HG02938 (cell line): ENCODE results near the gene NCOA7.
A peak's percentile ranks its signal among the peaks of the same experiment; 100 is the strongest.
"Not testable (repeated sequence)": the region's sequence is repeated elsewhere in the genome, so short reads cannot be mapped to it uniquely, and the experiment has no call there.

Experiments
- ATAC-seq: cut with Tn5 transposase; IDR thresholded peaks from one replicate; pipeline ENCODE4 v1.9.1; 2021; ENCODE audit warnings: mild to moderate bottlenecking, moderate library complexity; ENCODE audit not compliant: unreplicated experiment

NCOA7 gene

DNA sequence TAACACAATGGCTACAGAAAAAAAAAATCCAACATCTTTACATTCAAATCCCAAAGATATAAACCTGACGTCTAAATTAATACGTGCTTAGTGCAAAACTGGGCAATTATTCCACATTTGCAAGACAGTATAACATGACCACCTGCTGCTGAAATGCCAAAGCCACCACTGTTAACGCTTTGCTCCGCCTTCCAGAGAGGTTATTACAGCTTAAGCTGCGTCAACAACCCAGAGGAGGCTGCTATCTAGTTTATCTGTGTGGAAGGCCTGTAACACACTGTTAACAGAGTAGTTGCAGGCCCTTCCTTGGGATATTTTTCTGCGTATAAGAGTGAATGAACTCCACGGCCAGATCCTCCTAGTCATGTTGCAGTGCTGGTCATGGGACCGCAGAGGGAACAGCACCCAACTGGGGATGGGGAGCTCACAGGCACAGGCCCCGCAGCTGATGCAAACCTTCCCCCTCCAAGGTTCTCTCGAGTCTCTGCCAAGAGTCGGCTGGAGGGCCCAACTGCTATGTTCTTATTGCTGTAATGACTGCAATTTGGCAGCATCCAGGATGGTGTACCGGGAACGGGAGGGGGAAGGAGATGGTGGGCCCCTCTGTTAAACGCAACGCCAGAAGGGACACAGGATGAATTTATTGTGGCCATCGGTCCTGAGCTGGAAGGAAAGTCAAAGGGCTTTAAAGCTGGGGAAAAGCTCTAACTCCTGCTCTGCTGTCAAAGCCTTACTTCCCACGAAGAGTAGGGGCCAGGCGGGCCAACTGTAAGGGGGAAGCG, 993 bp upstream of the NCOA7 start:
- peak; percentile 35 for ATAC-seq

DNA sequence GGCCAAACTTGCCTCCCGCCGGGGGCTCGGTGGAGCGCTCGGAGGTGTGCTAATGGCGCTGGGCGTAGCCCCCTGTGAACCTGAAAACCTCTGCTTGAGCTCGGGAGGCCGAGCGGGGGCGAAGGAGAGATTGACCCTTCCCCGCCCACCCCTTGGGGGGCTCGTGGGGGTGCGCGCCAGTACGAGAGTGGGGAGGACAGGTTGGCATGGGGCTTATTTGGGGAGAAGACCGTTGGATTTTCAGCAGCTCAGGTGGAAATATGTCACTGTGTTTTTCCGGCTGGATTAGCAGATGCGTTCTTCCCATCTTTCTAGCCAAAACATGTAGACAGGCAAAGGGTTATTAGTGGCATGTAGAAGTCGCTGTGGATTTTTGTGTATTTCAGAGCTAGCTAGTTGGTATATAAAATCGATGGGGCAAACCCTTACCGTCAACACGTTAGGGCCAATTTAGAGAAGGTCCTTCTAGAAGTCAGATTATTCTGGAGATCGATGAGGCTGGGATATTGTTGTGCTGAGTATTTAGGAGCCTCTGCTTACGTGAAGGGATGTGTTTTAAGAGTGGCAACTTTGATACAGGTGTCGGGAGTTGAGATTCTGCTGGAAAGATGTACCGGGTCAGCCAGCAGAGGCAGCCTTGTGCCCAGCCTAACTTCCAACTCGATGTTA, 525 bp downstream of the NCOA7 start:
- ATAC-seq: peak; percentile 43

DNA sequence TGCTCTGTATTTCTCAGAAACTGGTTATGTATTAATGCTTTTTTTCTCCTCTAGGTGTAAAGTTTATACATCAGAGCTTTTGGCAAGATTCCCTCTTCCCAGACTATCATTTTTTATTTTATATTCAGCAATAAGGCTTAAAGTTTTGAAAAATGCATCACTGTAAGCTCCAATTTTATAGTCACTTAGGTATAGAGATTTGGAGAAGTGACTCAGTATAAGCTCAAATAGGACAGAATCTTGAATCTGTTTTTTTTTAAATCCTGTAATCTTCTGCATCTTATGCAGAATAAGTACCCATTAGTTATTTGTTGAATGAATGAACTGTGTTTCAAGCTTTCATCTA, 1.0 kb downstream of the NCOA7 start:
- no peak for ATAC-seq

DNA sequence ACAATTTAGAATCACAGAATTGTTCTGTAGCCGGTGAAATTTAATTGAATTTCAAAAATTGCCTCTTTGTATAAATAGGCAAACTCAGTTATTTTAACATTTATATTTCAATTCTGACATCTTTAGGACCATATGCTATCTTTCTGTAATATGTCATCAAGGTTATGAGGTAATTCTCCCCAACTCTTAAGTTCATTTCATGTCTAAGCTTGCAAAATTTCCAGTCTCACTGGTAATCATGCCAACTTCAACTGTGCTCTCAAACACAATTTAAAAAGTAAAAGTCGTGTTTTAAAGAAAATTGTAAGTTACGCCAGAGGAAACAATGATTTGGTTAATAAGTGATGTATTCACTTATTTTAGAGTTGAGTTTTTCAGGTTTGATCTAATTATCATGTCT, 1.4 kb downstream of the NCOA7 start:
- ATAC-seq: no peak

DNA sequence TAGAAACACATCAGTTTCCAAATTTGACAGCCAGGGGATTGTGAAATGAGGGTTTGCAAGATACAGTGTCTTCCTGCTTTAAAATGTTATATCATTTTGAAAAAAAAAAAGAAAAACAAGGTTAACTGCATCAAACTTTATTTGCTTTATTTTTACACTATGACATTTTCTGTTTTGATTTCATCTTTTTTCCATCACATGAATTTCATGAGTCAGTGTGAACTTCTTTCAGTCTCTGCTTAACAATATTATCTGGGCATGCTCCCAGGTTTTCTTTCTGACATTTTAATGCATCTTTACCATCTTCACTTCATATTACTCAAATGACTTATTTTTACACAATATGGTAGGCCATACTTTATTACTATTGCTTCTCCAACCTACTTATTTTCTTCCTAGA, 1.9 kb downstream of the NCOA7 start:
- ATAC-seq: no peak

DNA sequence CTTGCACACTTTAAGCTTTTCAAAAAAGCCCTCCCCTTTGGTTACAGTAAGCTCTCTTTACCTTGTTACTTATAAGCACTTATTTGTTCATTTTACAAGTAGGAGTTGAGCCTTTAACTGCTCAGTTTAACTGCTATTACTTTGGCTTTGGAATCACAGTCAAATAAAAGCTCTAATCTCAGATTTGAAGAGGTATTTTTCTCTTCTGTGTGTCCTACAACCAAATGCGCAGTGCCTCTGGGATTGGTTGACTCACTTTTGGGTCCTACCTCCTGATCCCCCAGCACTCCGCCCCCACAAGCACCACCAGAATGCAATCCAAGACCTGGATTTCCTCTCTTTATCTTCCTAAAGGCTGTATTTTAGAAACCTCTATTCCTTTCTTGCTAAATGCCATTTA, 2.5 kb downstream of the NCOA7 start:
- ATAC-seq: no peak

DNA sequence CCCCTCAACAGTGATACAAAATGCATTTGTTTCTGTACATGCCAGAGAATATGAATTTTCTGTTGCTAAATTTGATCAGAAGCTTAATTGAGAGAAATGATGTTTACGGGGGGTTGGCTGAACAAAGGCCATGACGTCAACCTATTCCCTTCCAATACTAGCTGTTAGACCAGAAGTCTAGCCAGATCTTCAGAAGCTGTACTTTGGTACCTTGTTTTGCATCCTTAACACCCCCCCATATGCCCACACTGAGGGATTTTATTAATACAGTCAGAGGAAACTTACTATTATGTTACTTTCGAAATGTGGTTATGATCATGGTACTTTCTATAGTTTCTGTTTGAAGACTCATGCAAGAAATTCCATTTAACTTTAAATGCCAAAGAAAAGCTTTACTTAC, 3.1 kb downstream of the NCOA7 start:
- no peak for ATAC-seq

DNA sequence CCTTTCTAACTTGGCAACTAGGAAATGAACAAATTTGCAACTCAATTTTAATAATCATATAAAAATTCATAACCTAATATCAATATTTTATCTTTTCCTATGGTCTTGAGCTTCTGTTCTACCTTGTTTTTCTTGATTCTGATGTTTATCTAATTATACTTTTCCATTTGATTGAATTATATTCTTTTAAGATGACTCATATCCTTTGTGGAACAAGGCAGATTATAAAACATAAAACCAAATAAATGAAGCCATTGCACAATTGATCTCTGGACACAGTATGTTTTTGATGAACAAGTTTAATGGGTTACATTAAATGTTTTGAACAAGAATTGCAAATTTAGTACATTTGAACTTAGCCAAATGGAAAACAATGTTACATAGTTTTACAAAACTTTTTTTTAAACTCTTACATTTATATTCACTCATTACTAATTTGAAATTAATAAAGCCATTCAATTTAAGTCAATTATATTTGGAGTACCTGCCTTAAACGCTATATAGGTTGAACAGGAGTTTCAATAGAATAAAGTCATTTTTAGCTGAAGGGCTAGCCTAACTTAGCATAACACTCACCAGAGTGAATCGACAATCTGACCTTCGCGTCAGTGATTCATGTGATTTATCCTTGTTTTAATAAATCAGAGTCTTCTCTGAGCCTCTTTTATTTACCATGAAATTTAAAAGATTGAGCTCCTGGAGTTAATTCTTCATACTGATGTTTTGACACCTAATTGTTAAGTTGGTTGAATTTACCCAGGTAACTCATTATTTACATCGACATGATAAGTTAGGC, 3.8 kb downstream of the NCOA7 start:
- no peak for ATAC-seq

DNA sequence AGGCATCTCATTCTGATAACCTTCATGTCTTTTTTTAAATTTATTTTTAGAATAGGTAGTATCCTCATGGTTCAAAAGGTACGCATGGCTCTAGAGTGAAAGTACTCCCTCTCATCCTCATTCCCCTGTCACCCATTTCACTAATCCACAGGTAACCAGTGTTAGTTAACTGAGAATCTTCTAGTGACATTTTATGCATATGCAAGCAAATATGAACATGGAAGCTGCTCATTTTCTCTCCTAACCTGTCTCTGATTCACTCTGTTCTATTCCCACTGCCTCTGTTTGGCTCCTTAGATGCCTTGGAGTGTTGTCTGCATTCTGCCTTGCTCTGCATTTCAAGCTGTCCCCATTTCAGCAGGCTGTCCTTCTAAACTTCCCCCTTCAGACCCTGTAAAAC, 4.5 kb downstream of the NCOA7 start:
- no peak for ATAC-seq

DNA sequence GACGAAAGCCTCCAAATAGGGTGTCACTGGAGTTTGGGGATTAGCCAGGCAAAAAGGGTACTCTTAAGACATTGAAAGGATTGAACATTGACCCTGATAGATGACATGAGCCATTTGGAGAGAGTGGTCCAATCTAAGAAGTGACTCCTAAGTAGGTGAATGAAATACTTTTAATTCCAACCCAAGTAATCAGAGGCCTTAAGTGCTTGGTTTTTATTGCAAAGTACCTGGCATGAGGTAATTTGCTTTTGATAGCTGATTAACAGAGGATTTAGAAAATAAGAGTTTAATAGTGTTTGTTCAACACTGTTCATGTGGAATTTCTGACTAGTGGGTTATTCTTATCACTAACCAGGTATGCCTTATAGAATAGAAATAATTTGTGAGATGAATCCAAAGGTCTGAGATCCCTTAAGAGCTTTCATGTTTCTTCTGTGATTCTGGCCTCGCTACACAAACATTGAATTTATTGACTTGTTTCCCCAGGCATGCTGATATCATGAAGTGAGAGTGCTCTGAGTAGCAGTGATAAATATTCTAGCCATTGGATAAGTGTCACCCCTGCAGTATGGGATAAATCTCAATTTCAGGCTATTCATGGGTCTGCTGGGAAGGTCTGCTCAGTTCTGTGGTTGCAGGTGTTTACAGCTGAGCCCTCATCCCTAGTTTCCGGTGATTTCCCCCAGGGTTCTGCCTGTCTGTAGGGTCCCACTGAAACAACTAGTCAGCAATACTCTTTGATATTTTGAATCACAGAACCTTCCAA, 6.5 kb downstream of the NCOA7 start:
- ATAC-seq: no peak

DNA sequence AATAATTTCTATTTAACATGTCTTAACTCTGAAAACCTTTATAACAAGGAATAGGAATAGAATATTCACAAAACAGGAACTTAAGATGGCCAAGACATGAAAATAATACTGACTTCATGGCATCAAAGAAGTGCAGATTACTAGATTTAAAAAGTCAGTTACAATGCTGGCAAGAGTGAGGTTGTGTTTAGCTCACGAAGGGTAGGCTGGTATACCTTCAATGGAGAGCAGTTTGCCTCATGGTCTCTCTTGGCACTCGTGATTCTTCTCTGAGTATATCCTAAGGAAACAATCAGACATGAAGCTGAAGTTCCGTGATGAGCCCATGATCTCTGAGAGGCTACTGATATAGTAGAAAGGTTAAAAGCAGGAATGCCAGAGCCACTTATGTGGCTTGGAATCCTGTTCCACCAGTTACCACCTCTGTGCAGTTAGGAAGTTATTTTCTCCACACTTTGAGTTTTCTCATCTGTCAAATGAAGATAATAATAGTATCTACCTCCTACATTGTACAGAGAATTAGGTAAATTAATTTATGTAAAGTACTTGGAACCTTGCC, 7.2 kb downstream of the NCOA7 start:
- ATAC-seq: no peak

DNA sequence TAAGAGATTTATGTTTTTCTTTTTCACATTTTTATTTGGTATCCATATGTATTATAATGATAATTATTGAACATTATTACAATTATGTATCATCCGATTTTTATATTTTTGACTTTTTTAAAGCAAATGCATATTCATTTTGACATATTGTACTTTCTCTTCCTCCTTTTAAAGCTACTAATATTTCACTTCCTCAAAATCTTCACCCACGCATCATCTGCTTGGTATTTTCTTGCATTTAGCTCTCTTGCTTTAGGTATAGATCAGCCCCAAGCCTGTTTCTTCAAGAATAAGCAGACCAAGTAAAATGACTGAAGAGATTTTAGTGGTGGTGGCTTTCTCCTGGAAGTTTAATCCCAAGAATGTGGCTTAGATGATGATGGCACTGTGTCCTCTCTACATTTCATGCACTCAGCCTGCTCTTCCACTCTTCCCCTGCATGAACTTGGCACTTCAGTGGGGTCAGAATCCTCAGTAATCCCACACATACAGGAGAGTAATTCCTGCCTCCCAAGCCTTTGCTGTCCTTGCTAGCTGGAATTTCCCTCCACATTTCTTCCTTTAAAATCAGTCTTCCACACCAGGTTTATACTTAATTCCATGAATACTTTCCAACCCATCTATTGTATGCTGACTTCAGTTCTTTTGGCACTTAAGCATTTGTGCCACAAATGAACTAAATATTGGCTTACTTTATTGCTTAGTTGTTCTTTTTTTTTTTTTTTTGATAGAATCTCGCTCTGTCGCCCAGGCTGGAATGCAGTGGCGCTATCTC, 8.2 kb downstream of the NCOA7 start:
- ATAC-seq: peak; percentile 93

DNA sequence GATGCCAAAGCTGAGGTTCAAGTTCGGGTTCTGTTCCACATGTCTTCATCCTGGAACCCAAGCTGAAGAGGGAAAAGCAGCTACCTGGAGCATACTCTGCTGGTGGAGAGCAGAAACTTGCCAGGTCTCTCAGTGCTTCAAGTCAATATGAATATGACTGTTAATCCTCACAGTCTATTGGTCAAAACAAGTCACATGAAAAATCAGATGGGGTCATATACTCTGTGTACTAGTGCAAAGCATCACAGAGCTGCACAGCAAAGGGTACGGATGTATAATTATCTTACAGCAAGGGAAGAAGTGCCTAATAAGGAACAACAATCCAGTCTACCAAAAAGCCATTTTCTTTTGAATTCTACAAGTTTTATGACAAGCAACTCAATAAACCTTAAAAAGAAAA, 11.6 kb downstream of the NCOA7 start:
- peak; percentile 26 for ATAC-seq

DNA sequence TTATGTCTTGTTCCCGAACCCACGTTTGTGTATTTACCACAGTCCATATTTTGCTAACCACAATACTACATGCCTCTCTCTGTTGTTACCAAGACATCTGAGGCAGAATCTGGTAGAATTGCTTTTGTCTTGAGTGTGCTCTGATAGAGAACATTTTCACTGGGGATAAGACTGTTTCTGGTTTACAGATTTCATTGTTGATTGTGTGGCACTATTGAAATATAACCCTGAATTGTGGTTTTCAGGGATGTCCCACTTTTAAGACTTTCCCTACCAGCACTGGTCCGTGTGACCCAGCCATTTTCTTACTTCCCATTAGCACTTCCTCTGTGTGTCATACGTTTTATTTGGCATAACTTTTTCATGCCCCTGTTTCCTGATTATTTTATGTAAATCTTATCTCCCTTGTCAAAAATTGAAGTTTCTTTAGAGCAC, 12.2 kb downstream of the NCOA7 start:
- no peak for ATAC-seq

DNA sequence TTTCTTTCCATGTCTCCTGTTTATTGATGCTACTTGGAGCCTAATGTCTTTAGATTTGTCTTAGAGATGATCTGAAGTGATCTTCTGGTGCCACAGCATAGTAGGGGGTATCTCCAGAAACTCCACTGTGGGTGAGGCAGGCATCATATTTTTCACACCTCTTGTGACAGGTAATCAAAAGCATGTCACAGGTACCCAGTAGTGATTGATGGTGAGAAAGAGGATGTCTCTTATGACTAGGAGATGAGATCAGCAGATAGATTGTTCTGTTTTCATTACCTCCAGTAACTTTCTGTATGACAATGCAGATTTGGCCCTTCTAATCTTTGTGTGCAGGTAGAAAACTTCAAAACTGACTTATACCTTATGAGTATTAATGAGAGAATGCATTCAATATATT, 13.5 kb downstream of the NCOA7 start:
- ATAC-seq: peak; percentile 61

DNA sequence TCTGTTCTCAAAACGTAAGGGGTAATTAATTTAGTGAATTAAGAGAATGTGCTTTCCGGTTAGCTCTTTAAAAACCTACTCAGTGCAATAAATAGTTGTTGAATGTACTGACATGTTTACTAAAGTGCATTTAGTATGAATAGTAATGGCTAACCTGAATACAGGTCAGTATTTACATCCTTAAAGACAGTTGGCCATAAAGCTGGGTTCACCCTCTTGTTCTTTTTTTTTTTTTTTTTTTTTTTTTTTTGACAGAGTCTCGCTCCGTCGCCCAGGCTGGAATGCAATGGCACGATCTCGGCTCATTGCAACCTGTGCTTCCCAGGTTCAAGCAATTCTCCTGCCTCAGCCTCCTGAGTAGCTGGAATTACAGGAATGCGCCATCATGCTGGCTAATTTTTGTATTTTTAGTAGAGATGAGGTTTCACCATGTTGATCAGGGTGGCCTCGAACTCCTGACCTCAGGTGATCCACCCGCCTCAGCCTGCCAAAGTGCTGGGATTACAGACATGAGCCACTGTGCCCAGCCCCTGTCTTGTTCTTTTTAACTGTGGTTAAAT, 14.2 kb downstream of the NCOA7 start:
- ATAC-seq: not testable (repeated sequence)

DNA sequence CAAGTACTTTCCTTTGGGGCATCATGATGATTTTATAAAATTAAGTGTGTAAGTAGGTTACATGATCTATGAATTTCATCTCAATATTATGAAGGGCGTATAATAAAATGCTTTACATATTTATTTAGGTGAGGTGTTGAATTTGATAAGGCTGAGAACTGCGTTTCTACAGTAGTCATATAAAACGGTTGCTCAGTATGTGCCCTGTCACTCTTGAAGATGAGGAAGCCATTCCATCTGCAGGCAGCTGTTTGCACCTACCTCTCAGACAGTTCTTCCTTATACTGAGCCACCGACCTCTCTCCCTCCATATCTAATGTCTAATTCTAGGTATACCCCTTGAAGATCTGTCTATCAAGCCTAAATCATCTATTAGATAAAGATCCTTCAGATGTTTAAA, 16.1 kb downstream of the NCOA7 start:
- no peak for ATAC-seq

DNA sequence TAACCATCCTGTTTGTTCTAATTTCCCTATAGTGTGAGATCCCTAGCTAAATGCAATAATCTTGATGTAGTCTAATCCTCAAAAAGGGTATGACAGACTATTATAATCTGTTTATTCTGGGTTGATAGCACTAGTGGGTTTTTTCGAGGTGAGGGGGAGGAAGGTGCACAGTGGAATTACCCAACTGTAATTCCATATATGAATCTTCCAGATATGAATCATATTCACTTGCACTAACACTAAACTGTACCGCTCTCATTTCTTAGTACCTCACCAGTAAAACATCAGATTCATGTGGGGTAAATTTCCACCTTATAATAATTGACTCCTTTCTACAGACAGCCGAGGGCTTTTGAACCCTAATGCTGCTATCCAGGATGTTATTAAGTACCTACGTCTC, 16.5 kb downstream of the NCOA7 start:
- ATAC-seq: peak; percentile 39

DNA sequence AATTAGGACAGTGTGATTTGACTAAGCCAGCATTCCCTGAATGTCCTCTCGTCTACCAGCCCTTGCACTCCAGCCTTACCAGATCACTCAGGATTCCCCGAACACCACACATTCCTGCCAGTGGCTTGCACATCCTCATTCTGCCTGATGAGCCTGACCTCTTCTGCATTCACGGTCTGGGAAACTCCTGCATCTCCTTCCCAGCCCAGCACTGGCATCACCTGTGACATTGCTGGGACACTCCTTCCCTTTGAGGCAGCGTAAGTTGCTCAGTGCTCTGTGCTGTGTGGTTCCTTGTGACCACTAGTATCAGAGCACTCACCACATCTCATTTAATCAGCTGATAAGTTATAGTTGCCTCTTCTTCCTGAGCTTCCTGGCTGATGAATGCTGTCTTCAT, 17.3 kb downstream of the NCOA7 start:
- no peak for ATAC-seq

DNA sequence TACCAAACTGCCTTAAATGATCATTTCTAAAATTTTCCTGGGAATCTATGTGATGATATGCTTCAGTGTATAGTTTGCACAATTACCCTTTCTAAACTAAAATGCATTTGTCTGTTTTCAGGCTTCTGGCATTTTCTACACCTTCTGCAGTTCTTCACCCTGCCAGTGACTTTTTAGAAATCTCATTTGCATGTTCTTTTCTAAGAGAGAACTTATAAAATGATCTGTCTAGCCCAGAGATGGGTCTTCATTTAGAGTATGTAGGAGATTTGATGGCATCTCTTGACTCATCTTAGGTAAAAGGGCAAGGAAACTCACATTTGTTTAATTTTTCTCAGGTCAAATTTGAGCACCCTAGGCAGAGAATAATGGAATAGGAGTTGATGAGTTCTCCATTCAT, 17.8 kb downstream of the NCOA7 start:
- no peak for ATAC-seq
